MM.1S (cell line): ENCODE measurements around the gene NIT2.

ENCODE experiments used
- CTCF ChIP-seq: fragments of 300-600 bp; sonication (generic); IDR thresholded peaks from 2 replicates; pipeline ENCODE4 v1.5.1; 2016; ENCODE audit warnings: antibody characterized with exemption, low read length, mixed read lengths
- EZH2 ChIP-seq: fragments of 300-600 bp; sonication (generic); optimal IDR thresholded peaks from 2 replicates; pipeline ENCODE3; 2017; ENCODE audit warnings: low read depth, mild to moderate bottlenecking, antibody characterized with exemption, low read length, mixed read lengths

GRCh38 chr3:100338911-100339310, 4.4 kb downstream of the NIT2 start:
- no peak for TF ChIP-seq CTCF
- TF ChIP-seq EZH2, result no peak
